GM23338 (cell line): ENCODE data around the gene COMMD10. TPM values are rescaled to one million over a fixed set of nuclear protein-coding genes. Genes with fewer than 3 reads are reported as not detected.

Experiments used
- ATAC-seq: fragments of 200-7000 bp; cut with Tn5 transposase; 3 replicates; pipeline ENCODE4 v1.9.1; 2020
- DNase-seq: peaks from one replicate; pipeline ENCODE4 v3.0.0-alpha.2; 2015; ENCODE audit warnings: low spot score
- H2AFZ ChIP-seq: fragments of 200-600 bp; sonication (generic); 2 replicates; pipeline ENCODE4 v1.8.0; 2016; ENCODE audit warnings: antibody characterized with exemption, mild to moderate bottlenecking, moderate library complexity
- H3F3A ChIP-seq: fragments of 200-600 bp; sonication (generic); replicated peaks from 2 replicates; pipeline ENCODE4 v1.8.0; 2017; ENCODE audit warnings: antibody characterized with exemption, mixed run types, low read depth
- H3K27ac ChIP-seq: fragments of 200-600 bp; sonication (generic); 2 replicates; pipeline ENCODE4 v1.6.1; 2016; ENCODE audit warnings: low read depth
- H3K27me3 ChIP-seq: fragments of 200-600 bp; sonication (generic); 2 replicates; pipeline ENCODE4 v1.8.0; 2016; ENCODE audit warnings: mild to moderate bottlenecking, mixed run types, moderate library complexity; ENCODE audit not compliant: insufficient read depth
- H3K36me3 ChIP-seq: fragments of 200-600 bp; sonication (generic); 2 replicates; pipeline ENCODE4 v1.8.0; 2016; ENCODE audit warnings: mild to moderate bottlenecking; ENCODE audit not compliant: insufficient read depth
- H3K4me1 ChIP-seq: fragments of 200-600 bp; sonication (generic); 2 replicates; pipeline ENCODE4 v1.8.0; 2016; ENCODE audit warnings: mild to moderate bottlenecking, moderate library complexity; ENCODE audit not compliant: insufficient read depth
- H3K4me2 ChIP-seq: fragments of 200-600 bp; sonication (generic); 2 replicates; pipeline ENCODE4 v1.7.1; 2017; ENCODE audit warnings: mixed run types
- H3K4me3 ChIP-seq: fragments of 200-600 bp; sonication (generic); 2 replicates; pipeline ENCODE4 v1.6.1; 2016; ENCODE audit warnings: mixed run types
- H3K79me2 ChIP-seq: fragments of 200-600 bp; sonication (generic); replicated peaks from 2 replicates; pipeline ENCODE4 v1.8.0; 2017; ENCODE audit warnings: mild to moderate bottlenecking; ENCODE audit not compliant: insufficient read depth
- H3K9me2 ChIP-seq: fragments of 200-600 bp; sonication (generic); 2 replicates; pipeline ENCODE4 v1.8.0; 2017; ENCODE audit not compliant: insufficient read depth
- H4K20me1 ChIP-seq: fragments of 200-600 bp; sonication (generic); replicated peaks from 2 replicates; pipeline ENCODE4 v1.8.0; 2017; ENCODE audit warnings: mild to moderate bottlenecking; ENCODE audit not compliant: insufficient read depth
- H3K27ac Mint-ChIP-seq: 2 replicates; pipeline ENCODE4 v1.8.0; 2020; ENCODE audit warnings: inconsistent platforms, mild to moderate bottlenecking, moderate library complexity, mixed read lengths
- H3K27me3 Mint-ChIP-seq: 3 replicates; pipeline ENCODE4 v1.8.0; 2022; ENCODE audit warnings: low read depth, mild to moderate bottlenecking, moderate library complexity, mixed read lengths, inconsistent platforms; ENCODE audit not compliant: insufficient read depth, poor library complexity
- H3K36me3 Mint-ChIP-seq: 3 replicates; pipeline ENCODE4 v1.8.0; 2021; ENCODE audit warnings: low read depth, mild to moderate bottlenecking, inconsistent platforms, moderate library complexity, mixed read lengths
- H3K4me1 Mint-ChIP-seq: 3 replicates; pipeline ENCODE4 v1.8.0; 2020; ENCODE audit warnings: mild to moderate bottlenecking, inconsistent platforms, mixed read lengths
- H3K4me3 Mint-ChIP-seq: 3 replicates; pipeline ENCODE4 v1.8.0; 2021; ENCODE audit warnings: moderate library complexity, mild to moderate bottlenecking, inconsistent platforms, mixed read lengths
- H3K9me3 Mint-ChIP-seq: 3 replicates; pipeline ENCODE4 v1.8.0; 2020; ENCODE audit warnings: moderate library complexity, mild to moderate bottlenecking, inconsistent platforms, mixed read lengths
- CREB1 ChIP-seq: fragments of 250-450 bp; sonication (Bioruptor Pico); IDR thresholded peaks from 2 replicates; pipeline ENCODE4 v1.5.0; 2020; ENCODE audit warnings: low read depth, mild to moderate bottlenecking, moderate library complexity
- CTCF ChIP-seq, 2 experiments: fragments of 200-600 bp in 1 of 2; sonication (generic) in 1 of 2; conservative IDR thresholded peaks; 2 replicates each; pipeline versions ENCODE4 v1.5.1 to v1.6.1; 2016 to 2017; ENCODE audit warnings: antibody characterized with exemption in 2 of 2, low read depth in 2 of 2, mild to moderate bottlenecking in 2 of 2, moderate library complexity in 1 of 2
- ETS1 ChIP-seq: IDR thresholded peaks from 2 replicates; pipeline ENCODE4 v1.6.1; 2016; ENCODE audit warnings: antibody characterized with exemption
- EZH2 ChIP-seq: fragments of 200-600 bp; sonication (generic); IDR thresholded peaks from one replicate; pipeline ENCODE4 v1.8.0; 2017; ENCODE audit warnings: antibody characterized with exemption, mild to moderate bottlenecking, low read depth; ENCODE audit not compliant: unreplicated experiment
- EZH2phosphoT487 ChIP-seq: fragments of 200-600 bp; sonication (generic); IDR thresholded peaks from one replicate; pipeline ENCODE4 v1.8.1; 2018; ENCODE audit warnings: antibody characterized with exemption; ENCODE audit not compliant: unreplicated experiment
- JUNB ChIP-seq: IDR thresholded peaks from one replicate; pipeline ENCODE4 v1.6.1; 2016; ENCODE audit warnings: antibody characterized with exemption; ENCODE audit not compliant: unreplicated experiment
- NANOG ChIP-seq: IDR thresholded peaks from 2 replicates; pipeline ENCODE4 v1.6.1; 2016; ENCODE audit warnings: antibody characterized with exemption, borderline replicate concordance
- POLR2AphosphoS5 ChIP-seq: IDR thresholded peaks from 2 replicates; pipeline ENCODE4 v1.6.1; 2016; ENCODE audit warnings: antibody characterized with exemption, low read depth
- STAT1 ChIP-seq: IDR thresholded peaks from one replicate; pipeline ENCODE4 v1.6.1; 2016; ENCODE audit warnings: antibody characterized with exemption; ENCODE audit not compliant: unreplicated experiment
- ZNF114 ChIP-seq: fragments of 250-450 bp; sonication (Bioruptor Pico); IDR thresholded peaks from 2 replicates; pipeline ENCODE4 v1.5.0; 2020; ENCODE audit warnings: mild to moderate bottlenecking, moderate library complexity
- ZNF331 ChIP-seq: fragments of 250-450 bp; sonication (Bioruptor Pico); IDR thresholded peaks from 2 replicates; pipeline ENCODE4 v1.5.0; 2020; ENCODE audit warnings: low read depth, mild to moderate bottlenecking, moderate library complexity
- ZNF462 ChIP-seq: fragments of 250-450 bp; sonication (Bioruptor Pico); IDR thresholded peaks from 2 replicates; pipeline ENCODE4 v1.5.0; 2020; ENCODE audit warnings: mild to moderate bottlenecking, moderate library complexity
- polyA plus RNA-seq: library from polyadenylated mRNA; unstranded; fragments of >200 nt; fragmentation: Nextera tagmentation; extraction: Ambion mirVana; gene quantifications from 2 replicates; pipeline ENCODE4 v1.2.1, GENCODE V29; 2016
- total RNA-seq: library from RNA; depleted of rRNA; stranded (reverse); fragments of >200 nt; shearing (Covaris generic); gene quantifications from 2 replicates; pipeline ENCODE4 v1.2.3, GENCODE V29; 2014

COMMD10 gene
- total and polyA plus RNA-seq, 2 experiments from 2014 or later, result 58.5 to 84.0 TPM

- TF ChIP-seq NANOG, result no peak
- no peak for TF ChIP-seq ZNF114 (CRISPR knock-in tag)
- TF ChIP-seq JUNB, result no peak
- no peak for TF ChIP-seq STAT1
- TF ChIP-seq EZH2, result no peak
- no peak for TF ChIP-seq CTCF (conservative IDR thresholded peaks at IDR 0.05; ENCODE audit: low read depth in 2 of 2)
Observed at GRCh38 chr5:116303340-116303739, 218.5 kb downstream of the COMMD10 start (continued).

DNA sequence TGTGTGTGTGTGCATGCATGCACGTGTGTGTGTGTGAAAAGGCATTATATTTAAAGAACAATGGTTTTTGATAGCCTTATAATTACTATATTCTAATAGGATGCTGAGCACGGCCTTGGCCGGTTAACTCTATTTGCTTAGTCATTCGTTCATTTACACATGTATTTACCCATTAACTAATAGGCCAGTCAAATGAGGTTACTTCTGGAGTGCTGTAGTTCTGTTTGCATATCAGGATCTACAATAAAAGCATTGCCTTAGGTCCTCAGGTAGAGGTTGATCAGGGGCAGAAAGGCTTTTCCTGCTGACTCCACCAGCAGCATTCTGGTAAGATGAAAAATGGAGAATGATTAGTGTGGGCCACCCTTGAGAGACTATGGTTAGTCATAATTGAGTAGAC lies 219.0 kb downstream of the COMMD10 start:
- Mint-ChIP-seq H3K4me1 (peaks cover 13% of the 10 kb centered on the region), H3K4me3 (no peak overlapping the region), H3K36me3 (peaks cover 37% of the 10 kb centered on the region), H3K27ac (peak overlapping the region; percentile 70), H3K9me3 (peaks cover 8% of the 10 kb centered on the region; the same call in 2 of the 3 replicates), H3K27me3 (peaks cover 2% of the 10 kb centered on the region)
- no peaks in the 10 kb centered on the region for H3K36me3 ChIP-seq
- no peak overlapping the region for H3K4me3 ChIP-seq
- H2AFZ ChIP-seq, result no peak overlapping the region
- no peaks in the 10 kb centered on the region for H3K79me2 ChIP-seq
- no peak for ATAC-seq
- no peak for DNase-seq
- H3K9me2 ChIP-seq, result no peaks in the 10 kb centered on the region
- no peaks in the 10 kb centered on the region; the same call in 1 of the 2 replicates for H3K4me1 ChIP-seq
- no peaks in the 10 kb centered on the region for H3F3A ChIP-seq
- H4K20me1 ChIP-seq, result no peaks in the 10 kb centered on the region
- H3K27me3 ChIP-seq, result no peaks in the 10 kb centered on the region
- H3K4me2 ChIP-seq, result peak overlapping the region; percentile 17
- no peak overlapping the region for H3K27ac ChIP-seq
- no peak for TF ChIP-seq POLR2AphosphoS5
- no peak for TF ChIP-seq ZNF462
- TF ChIP-seq EZH2, result no peak
- TF ChIP-seq ZNF331, result no peak
- no peak for TF ChIP-seq NANOG
- TF ChIP-seq STAT1, result no peak
- no peak for TF ChIP-seq ETS1
- no peak for TF ChIP-seq JUNB
- TF ChIP-seq CTCF (conservative IDR thresholded peaks at IDR 0.05; ENCODE audit: low read depth in 2 of 2), result no peak
- no peak for TF ChIP-seq EZH2phosphoT487
- TF ChIP-seq CREB1, result no peak
